Measurements from ENCODE around the gene MS4A8. TPM values are rescaled to one million over a fixed set of nuclear protein-coding genes. Genes with fewer than 3 reads are reported as not detected.
"Not testable (repeated sequence)": the region's sequence is repeated elsewhere in the genome, so short reads cannot be mapped to it uniquely, and the experiment has no call there.

Gene MS4A8
- total RNA-seq, 1 donor from 2014 or later = not detected

- Histone ChIP-seq H3K79me2 (ENCODE audit: low read depth) (no peaks in the 10 kb centered on the region), H3K27me3 (no peaks in the 10 kb centered on the region), H3K9me3 (ENCODE audit: low read depth) (no peaks in the 10 kb centered on the region), H3K36me3 (no peaks in the 10 kb centered on the region), H2AFZ (replicated peaks) (no peak overlapping the region), H3K4me3 (no peak overlapping the region), H3F3A (ENCODE audit: low read depth) (no peaks in the 10 kb centered on the region), H3K9ac (no peak overlapping the region), H4K20me1 (ENCODE audit: low read depth) (no peaks in the 10 kb centered on the region), H3K4me1 (no peaks in the 10 kb centered on the region), H3K4me2 (no peak overlapping the region), H3K27ac (no peak overlapping the region)
- Mint-ChIP-seq H3K27me3 (ENCODE audit: insufficient read depth, low read depth) (peaks cover 7% of the 10 kb centered on the region), H3K4me3 (no peak overlapping the region), H3K36me3 (no peaks in the 10 kb centered on the region), H3K27ac (no peak overlapping the region), H3K9me3 (peaks cover 2% of the 10 kb centered on the region), H3K4me1 (peaks cover 3% of the 10 kb centered on the region)
- TF ChIP-seq EZH2phosphoT487 (IDR thresholded peaks at IDR 0.05) (no peak), CTCF (IDR thresholded peaks at IDR 0.05) (peak; percentile 40), EZH2 (IDR thresholded peaks at IDR 0.05) (no peak)
- peak; percentile 22 for DNase-seq (ENCODE audit: low spot score)
Observed at GRCh38 chr11:60710482-60710881, 11.1 kb downstream of the MS4A8 start.

GRCh38 chr11:60711276-60711675 lies 11.9 kb downstream of the MS4A8 start:
- Histone ChIP-seq H3K4me2 (no peak overlapping the region), H4K20me1 (ENCODE audit: low read depth) (no peaks in the 10 kb centered on the region), H3K27ac (no peak overlapping the region), H3K79me2 (ENCODE audit: low read depth) (no peaks in the 10 kb centered on the region), H3K36me3 (no peaks in the 10 kb centered on the region), H3K4me1 (no peaks in the 10 kb centered on the region), H3F3A (ENCODE audit: low read depth) (no peaks in the 10 kb centered on the region), H3K27me3 (no peaks in the 10 kb centered on the region), H3K9me3 (ENCODE audit: low read depth) (no peaks in the 10 kb centered on the region), H3K9ac (no peak overlapping the region), H2AFZ (replicated peaks) (no peak overlapping the region), H3K4me3 (no peak overlapping the region)
- H3K4me1 Mint-ChIP-seq = peaks cover 3% of the 10 kb centered on the region
- DNase-seq (ENCODE audit: low spot score) = no peak
- no peaks in the 10 kb centered on the region for H3K36me3 Mint-ChIP-seq
- no peak overlapping the region for H3K4me3 Mint-ChIP-seq
- H3K27me3 Mint-ChIP-seq (ENCODE audit: insufficient read depth, low read depth) = peaks cover 7% of the 10 kb centered on the region
- TF ChIP-seq CTCF (IDR thresholded peaks at IDR 0.05) (no peak), EZH2 (IDR thresholded peaks at IDR 0.05) (no peak), EZH2phosphoT487 (IDR thresholded peaks at IDR 0.05) (no peak)
- H3K27ac Mint-ChIP-seq = no peak overlapping the region
- peaks cover 2% of the 10 kb centered on the region for H3K9me3 Mint-ChIP-seq

GRCh38 chr11:60713423-60713822 lies 14.0 kb downstream of the MS4A8 start:
- not testable (repeated sequence) for H3F3A ChIP-seq (ENCODE audit: low read depth)
- H3K27me3 Mint-ChIP-seq (ENCODE audit: insufficient read depth, low read depth) = peaks cover 13% of the 10 kb centered on the region

GRCh38 chr11:60717956-60718355 lies 18.5 kb downstream of the MS4A8 start:
- Histone ChIP-seq H3K4me3 (no peak overlapping the region), H3K4me2 (no peak overlapping the region), H3K27me3 (no peaks in the 10 kb centered on the region), H2AFZ (replicated peaks) (no peak overlapping the region), H3K27ac (no peak overlapping the region), H4K20me1 (ENCODE audit: low read depth) (no peaks in the 10 kb centered on the region), H3K9ac (no peak overlapping the region), H3K79me2 (ENCODE audit: low read depth) (no peaks in the 10 kb centered on the region), H3K9me3 (ENCODE audit: low read depth) (no peaks in the 10 kb centered on the region), H3F3A (ENCODE audit: low read depth) (no peaks in the 10 kb centered on the region), H3K36me3 (no peaks in the 10 kb centered on the region), H3K4me1 (no peaks in the 10 kb centered on the region)
- peaks cover 6% of the 10 kb centered on the region for H3K4me1 Mint-ChIP-seq
- H3K4me3 Mint-ChIP-seq = no peak overlapping the region
- no peak overlapping the region for H3K27ac Mint-ChIP-seq
- peaks cover 4% of the 10 kb centered on the region for H3K9me3 Mint-ChIP-seq
- no peaks in the 10 kb centered on the region for H3K36me3 Mint-ChIP-seq
- peaks cover 11% of the 10 kb centered on the region for H3K27me3 Mint-ChIP-seq (ENCODE audit: insufficient read depth, low read depth)
- no peak for TF ChIP-seq EZH2 (IDR thresholded peaks at IDR 0.05)
- no peak for TF ChIP-seq EZH2phosphoT487 (IDR thresholded peaks at IDR 0.05)
- TF ChIP-seq CTCF (IDR thresholded peaks at IDR 0.05) = no peak
- DNase-seq (ENCODE audit: low spot score) = no peak

More at GRCh38 chr11:60713423-60713822, 14.0 kb downstream of the MS4A8 start:
- H3K9ac ChIP-seq; H3K27ac ChIP-seq; H3K36me3 ChIP-seq; H3K9me3 Mint-ChIP-seq; H3K4me3 ChIP-seq; H3K27ac Mint-ChIP-seq; H3K4me2 ChIP-seq; H3K36me3 Mint-ChIP-seq; H3K4me3 Mint-ChIP-seq; H3K9me3 ChIP-seq (ENCODE audit: low read depth); H3K4me1 ChIP-seq; H3K27me3 ChIP-seq; H3K79me2 ChIP-seq (ENCODE audit: low read depth); H4K20me1 ChIP-seq (ENCODE audit: low read depth); DNase-seq (ENCODE audit: low spot score); H3K4me1 Mint-ChIP-seq; H2AFZ ChIP-seq (replicated peaks): not testable (repeated sequence)

All from neural progenitor cell (in vitro differentiated cells).